ENCODE data around the gene GRID2IP. TPM values are rescaled to one million over a fixed set of nuclear protein-coding genes. Genes with fewer than 3 reads are reported as not detected.

GRID2IP gene
- total RNA-seq, 4 donors from 2014 or later, result 0.27 TPM; not detected in 3

GRCh38 chr7:6520163-6520981, 30.9 kb downstream of the GRID2IP start:
- TF ChIP-seq POLR2AphosphoS5 (IDR thresholded peaks at IDR 0.05) (no peak), CTCF (IDR thresholded peaks at IDR 0.05) (no peak)
- Histone ChIP-seq H3K4me3 (no peak overlapping the region), H3K9me3 (no peaks in the 10 kb centered on the region), H3K27me3 (peaks cover 47% of the 10 kb centered on the region), H3K36me3 (no peaks in the 10 kb centered on the region), H3K4me1 (peaks cover 0 to 9% (median 4%) of the 10 kb centered on the region in 3 donors), H3K27ac (no peak overlapping the region)
- no peak for ATAC-seq
- 66 to 72% methylated on average over 4 to 6 of the region's 24 CpGs for WGBS, 2 donors (ENCODE audit: low coverage in 1 of 2)

DNA sequence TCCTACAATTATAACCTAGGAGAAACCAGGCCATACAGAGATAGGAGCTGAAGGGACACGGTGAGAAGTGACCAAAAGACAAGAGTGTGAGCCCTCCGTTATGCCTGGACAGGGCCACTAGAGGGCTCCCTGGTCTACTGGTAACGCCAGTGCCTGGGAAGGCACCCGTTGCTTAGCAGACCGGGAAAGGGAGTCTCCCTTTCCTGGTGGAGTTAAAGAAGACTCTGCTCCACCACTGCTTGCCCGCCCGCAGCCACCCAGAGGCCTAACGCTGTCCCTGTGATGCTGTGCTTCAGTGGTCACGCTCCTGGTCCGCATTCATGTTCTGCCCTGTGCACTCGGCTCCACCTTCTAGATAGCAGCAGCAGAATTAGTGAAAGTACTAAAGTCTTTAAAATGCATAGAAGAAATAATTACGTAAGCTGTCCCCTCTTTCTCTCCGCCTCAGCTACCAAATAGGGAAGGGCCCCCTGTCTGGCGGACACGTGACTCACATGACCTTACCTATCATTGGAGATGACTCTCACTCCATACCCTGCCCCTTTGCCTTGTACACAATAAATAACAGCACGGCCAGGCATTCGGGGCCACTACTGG, 34.8 kb downstream of the GRID2IP start:
- Histone ChIP-seq H3K27me3 (peaks cover 14% of the 10 kb centered on the region), H3K4me1 (peaks cover 0 to 9% (median 4%) of the 10 kb centered on the region in 3 donors), H3K9me3 (no peaks in the 10 kb centered on the region), H3K4me3 (peak overlapping the region in 1 of 2 donors; percentile 25), H3K36me3 (no peaks in the 10 kb centered on the region), H3K27ac (peak overlapping the region in 3 of 4 donors; percentile 1 to 62 (median 58))
- peak; percentile 88 for ATAC-seq
- TF ChIP-seq CTCF (IDR thresholded peaks at IDR 0.05), result peak in 3 of 4 experiments; percentile 73 to 87 (median 74)
- TF ChIP-seq EP300 (IDR thresholded peaks at IDR 0.05), result no peak
- 20 to 27% methylated on average over 8 to 12 of the region's 17 CpGs for WGBS, 2 donors (ENCODE audit: low coverage in 1 of 2)

DNA sequence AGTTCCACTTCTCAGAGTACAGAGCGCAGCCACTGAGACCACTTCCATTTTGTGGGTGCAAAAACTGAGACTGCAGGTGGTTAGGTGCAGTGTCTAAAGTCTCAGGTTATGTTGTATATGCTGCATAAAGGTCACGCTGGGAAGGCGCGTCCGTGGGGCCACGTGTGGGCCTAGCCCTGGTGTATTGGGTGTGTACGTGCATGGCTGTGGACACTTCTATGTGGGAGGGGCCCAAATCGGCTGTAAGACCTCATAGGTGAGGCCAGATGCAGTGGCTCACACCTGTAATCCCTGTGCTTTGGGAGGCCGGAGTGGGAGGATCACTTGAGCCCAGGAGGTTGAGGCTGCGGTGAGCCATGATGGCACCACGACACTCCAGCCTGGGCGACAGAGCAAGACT, 37.7 kb downstream of the GRID2IP start:
- Histone ChIP-seq H3K4me1 (peaks cover 0 to 9% (median 4%) of the 10 kb centered on the region in 3 donors), H3K27me3 (no peaks in the 10 kb centered on the region), H3K36me3 (no peaks in the 10 kb centered on the region), H3K27ac (no peak overlapping the region), H3K4me3 (no peak overlapping the region), H3K9me3 (no peaks in the 10 kb centered on the region)
- WGBS, 2 donors (ENCODE audit: low coverage in 1 of 2), result 86% methylated on average over 1 of the region's 12 CpGs; no CpG with 5 or more reads in 1 of the 2 donors
- TF ChIP-seq EP300 (IDR thresholded peaks at IDR 0.05) (no peak), POLR2AphosphoS5 (IDR thresholded peaks at IDR 0.05) (no peak), POLR2A (IDR thresholded peaks at IDR 0.05) (no peak), CTCF (IDR thresholded peaks at IDR 0.05) (no peak)
- ATAC-seq, result no peak

- peaks cover 0 to 9% (median 4%) of the 10 kb centered on the region in 3 donors for H3K4me1 ChIP-seq
- 60 to 67% methylated on average over 2 to 3 of the region's 6 CpGs for WGBS, 2 donors (ENCODE audit: low coverage in 1 of 2)
- no peak for TF ChIP-seq POLR2AphosphoS5 (IDR thresholded peaks at IDR 0.05)
- no peak for TF ChIP-seq POLR2A (IDR thresholded peaks at IDR 0.05)
- no peak for TF ChIP-seq EP300 (IDR thresholded peaks at IDR 0.05)
- TF ChIP-seq CTCF (IDR thresholded peaks at IDR 0.05), result no peak
- no peaks in the 10 kb centered on the region for H3K36me3 ChIP-seq
- no peaks in the 10 kb centered on the region for H3K9me3 ChIP-seq
- H3K4me3 ChIP-seq, result no peak overlapping the region
- no peaks in the 10 kb centered on the region for H3K27me3 ChIP-seq
- ATAC-seq, result no peak
- no peak overlapping the region for H3K27ac ChIP-seq
Observed at GRCh38 chr7:6512892-6513291, 38.4 kb downstream of the GRID2IP start.
